Measurements from ENCODE around the gene IDS. TPM values are rescaled to one million over a fixed set of nuclear protein-coding genes. Genes with fewer than 3 reads are reported as not detected.

The IDS gene
- total and polyA plus RNA-seq, 2 of the 8 experiments (the other 6 are each of a cell fraction or from before 2014, with no cell fraction given): 19.9 to 20.7 TPM

- no peak for TF ChIP-seq POU5F1 (IDR thresholded peaks at IDR 0.05; ENCODE audit: low read depth, low read length)
- no peak for TF ChIP-seq YY1 (IDR thresholded peaks at IDR 0.05; ENCODE audit: low read depth, low read length)
Observed at GRCh38 chrX:149462849-149463248, 42.3 kb downstream of the IDS start (continued).

Measured in H1 (cell line).